ENCODE results near the gene ITPR1.

GRCh38 chr3:4765212-4765611 lies 272.1 kb downstream of the ITPR1 start:
- TF ChIP-seq CTCF (IDR thresholded peaks at IDR 0.05) (no peak), EP300 (IDR thresholded peaks at IDR 0.05) (no peak), POLR2A (IDR thresholded peaks at IDR 0.05) (no peak)
